ENCODE results near the gene LCN6.

Gene LCN6

GRCh38 chr9:136724772-136725171 lies 23.6 kb downstream of the LCN6 start:
- no peak for TF ChIP-seq CTCF (IDR thresholded peaks at IDR 0.05)
- no peak for DNase-seq (ENCODE audit: low spot score)
- H3K4me3 ChIP-seq: no peak overlapping the region
- H3K27ac ChIP-seq: no peak overlapping the region

GRCh38 chr9:136723989-136724388 lies 24.3 kb downstream of the LCN6 start:
- H3K4me3 ChIP-seq: no peak overlapping the region
- no peak for TF ChIP-seq CTCF (IDR thresholded peaks at IDR 0.05)

GRCh38 chr9:136723362-136723976 lies 24.9 kb downstream of the LCN6 start:
- TF ChIP-seq CTCF (IDR thresholded peaks at IDR 0.05): no peak
- no peak for DNase-seq (ENCODE audit: low spot score)
- no peak overlapping the region for H3K27ac ChIP-seq
- H3K4me3 ChIP-seq: no peak overlapping the region

More at GRCh38 chr9:136723989-136724388, 24.3 kb downstream of the LCN6 start:
- no peak for DNase-seq (ENCODE audit: low spot score)
- H3K27ac ChIP-seq: no peak overlapping the region

GRCh38 chr9:136722969-136723356 lies 25.4 kb downstream of the LCN6 start:
- no peak for DNase-seq (ENCODE audit: low spot score)
- no peak for TF ChIP-seq CTCF (IDR thresholded peaks at IDR 0.05)
- no peak overlapping the region for H3K27ac ChIP-seq
- no peak overlapping the region for H3K4me3 ChIP-seq

- Histone ChIP-seq H3K4me3 (no peak overlapping the region), H3K27ac (no peak overlapping the region)
- no peak for DNase-seq (ENCODE audit: low spot score)
- no peak for TF ChIP-seq CTCF (IDR thresholded peaks at IDR 0.05)
Observed at GRCh38 chr9:136722093-136722968, 26.0 kb downstream of the LCN6 start.

GRCh38 chr9:136721339-136722092 lies 26.8 kb downstream of the LCN6 start:
- H3K4me3 ChIP-seq: no peak overlapping the region
- DNase-seq (ENCODE audit: low spot score): no peak
- peak overlapping the region in 1 of 2 donors; percentile 62 for H3K27ac ChIP-seq
- no peak for TF ChIP-seq CTCF (IDR thresholded peaks at IDR 0.05)

All from coronary artery (tissue), 2 donors.